DND-41 (cell line): Measurements from ENCODE around the gene C10orf95.
A peak's percentile ranks its signal among the peaks of the same experiment; 100 is the strongest.

ENCODE experiments used
- ATAC-seq: fragments of 200-7000 bp; cut with Tn5 transposase; 3 replicates; pipeline ENCODE4 v1.9.1; 2021; ENCODE audit warnings: low read depth; ENCODE audit not compliant: insufficient read depth
- DNase-seq: peaks from one replicate; pipeline ENCODE4 v3.0.0-alpha.2; 2020
- H2AFZ ChIP-seq: 2 replicates; pipeline ENCODE4 v1.6.0; 2012; ENCODE audit warnings: low read depth, low read length
- H3K27ac ChIP-seq: 2 replicates; pipeline ENCODE4 v1.5.1; 2012; ENCODE audit warnings: low read length, inconsistent platforms
- H3K27me3 ChIP-seq: fragments of 200-600 bp; sonication (generic); 2 replicates; pipeline ENCODE4 v1.6.0; 2012; ENCODE audit warnings: low read length, mild to moderate bottlenecking, inconsistent platforms; ENCODE audit not compliant: insufficient read depth, poor library complexity
- H3K36me3 ChIP-seq: 2 replicates; pipeline ENCODE4 v1.5.1; 2012; ENCODE audit warnings: low read length, inconsistent platforms; ENCODE audit not compliant: insufficient read depth
- H3K4me1 ChIP-seq: 2 replicates; pipeline ENCODE4 v1.5.1; 2012; ENCODE audit warnings: mild to moderate bottlenecking, low read length; ENCODE audit not compliant: insufficient read depth
- H3K4me2 ChIP-seq: 2 replicates; pipeline ENCODE4 v1.6.0; 2012; ENCODE audit warnings: mild to moderate bottlenecking, moderate library complexity, low read length, inconsistent platforms; ENCODE audit not compliant: insufficient read depth
- H3K4me3 ChIP-seq, 2 experiments: fragments of 200-600 bp in 1 of 2; shearing (Covaris generic) in 1 of 2; 2 replicates each; pipeline ENCODE4 v1.5.1; 2012 to 2016; ENCODE audit warnings: inconsistent platforms in 2 of 2, low read length in 2 of 2, mild to moderate bottlenecking in 2 of 2, low read depth in 1 of 2, moderate library complexity in 1 of 2
- H3K79me2 ChIP-seq: 2 replicates; pipeline ENCODE4 v1.6.0; 2012; ENCODE audit warnings: low read length, inconsistent platforms; ENCODE audit not compliant: insufficient read depth
- H3K9ac ChIP-seq: 2 replicates; pipeline ENCODE4 v1.6.0; 2012; ENCODE audit warnings: low read depth, mild to moderate bottlenecking, inconsistent platforms, low read length, moderate library complexity
- H3K9me3 ChIP-seq: 2 replicates; pipeline ENCODE4 v1.5.1; 2012; ENCODE audit warnings: low read length, moderate library complexity, mild to moderate bottlenecking, inconsistent platforms; ENCODE audit not compliant: insufficient read depth, severe bottlenecking
- H4K20me1 ChIP-seq: 2 replicates; pipeline ENCODE4 v1.6.0; 2012; ENCODE audit warnings: low read length; ENCODE audit not compliant: insufficient read depth
- EZH2 ChIP-seq: IDR thresholded peaks from 3 replicates; pipeline ENCODE4 v1.6.1; 2012; ENCODE audit warnings: borderline replicate concordance, low read depth, mild to moderate bottlenecking, moderate library complexity, low read length, inconsistent platforms; ENCODE audit not compliant: severe bottlenecking
- TF ChIP-seq, protein P1 (sequence below): IDR thresholded peaks from 2 replicates; pipeline ENCODE4 v1.5.1; 2012; ENCODE audit warnings: borderline replicate concordance, low read length, moderate library complexity, mild to moderate bottlenecking; ENCODE audit not compliant: poor library complexity, severe bottlenecking; ENCODE audit errors: extremely low read depth

The C10orf95 gene

DNA sequence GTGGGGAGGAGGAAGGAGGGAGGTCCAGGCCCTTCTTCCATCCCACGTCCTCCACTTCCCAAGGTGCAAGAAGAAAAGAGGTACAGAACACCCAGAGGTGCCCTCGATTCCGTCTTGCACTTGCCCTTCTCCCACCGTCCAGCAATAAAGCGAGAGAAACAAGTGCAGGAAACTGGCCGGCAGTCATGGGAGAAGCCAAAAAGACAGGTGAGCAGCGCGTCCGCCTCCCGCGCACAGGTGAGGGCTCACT is 1.3 kb downstream of the C10orf95 start:
- TF ChIP-seq EZH2, result no peak
- TF ChIP-seq, protein P1, sequence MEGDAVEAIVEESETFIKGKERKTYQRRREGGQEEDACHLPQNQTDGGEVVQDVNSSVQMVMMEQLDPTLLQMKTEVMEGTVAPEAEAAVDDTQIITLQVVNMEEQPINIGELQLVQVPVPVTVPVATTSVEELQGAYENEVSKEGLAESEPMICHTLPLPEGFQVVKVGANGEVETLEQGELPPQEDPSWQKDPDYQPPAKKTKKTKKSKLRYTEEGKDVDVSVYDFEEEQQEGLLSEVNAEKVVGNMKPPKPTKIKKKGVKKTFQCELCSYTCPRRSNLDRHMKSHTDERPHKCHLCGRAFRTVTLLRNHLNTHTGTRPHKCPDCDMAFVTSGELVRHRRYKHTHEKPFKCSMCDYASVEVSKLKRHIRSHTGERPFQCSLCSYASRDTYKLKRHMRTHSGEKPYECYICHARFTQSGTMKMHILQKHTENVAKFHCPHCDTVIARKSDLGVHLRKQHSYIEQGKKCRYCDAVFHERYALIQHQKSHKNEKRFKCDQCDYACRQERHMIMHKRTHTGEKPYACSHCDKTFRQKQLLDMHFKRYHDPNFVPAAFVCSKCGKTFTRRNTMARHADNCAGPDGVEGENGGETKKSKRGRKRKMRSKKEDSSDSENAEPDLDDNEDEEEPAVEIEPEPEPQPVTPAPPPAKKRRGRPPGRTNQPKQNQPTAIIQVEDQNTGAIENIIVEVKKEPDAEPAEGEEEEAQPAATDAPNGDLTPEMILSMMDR, result no peak
- H3K27me3 ChIP-seq, result no peaks in the 10 kb centered on the region
- H2AFZ ChIP-seq, result peak overlapping the region; percentile 85
- H3K9ac ChIP-seq, result peak overlapping the region; percentile 97
- H3K79me2 ChIP-seq, result peaks cover 19% of the 10 kb centered on the region
- H3K4me2 ChIP-seq, result peak overlapping the region; percentile 87
- H3K36me3 ChIP-seq, result peaks cover 12% of the 10 kb centered on the region
- H3K27ac ChIP-seq, result peak overlapping the region; percentile 75
- no peak for DNase-seq
- H3K4me3 ChIP-seq, result peak overlapping the region; percentile 32 to 72; a peak in 3 of 4 replicates
- peaks cover 28% of the 10 kb centered on the region for H3K4me1 ChIP-seq
- 0 out of 2 replicates have a peak, but pooled peaks cover 4% of the 10 kb centered on the region for H4K20me1 ChIP-seq
- peak; percentile 15; the same call in 1 of the 3 replicates for ATAC-seq
- H3K9me3 ChIP-seq, result no peaks in the 10 kb centered on the region

DNA sequence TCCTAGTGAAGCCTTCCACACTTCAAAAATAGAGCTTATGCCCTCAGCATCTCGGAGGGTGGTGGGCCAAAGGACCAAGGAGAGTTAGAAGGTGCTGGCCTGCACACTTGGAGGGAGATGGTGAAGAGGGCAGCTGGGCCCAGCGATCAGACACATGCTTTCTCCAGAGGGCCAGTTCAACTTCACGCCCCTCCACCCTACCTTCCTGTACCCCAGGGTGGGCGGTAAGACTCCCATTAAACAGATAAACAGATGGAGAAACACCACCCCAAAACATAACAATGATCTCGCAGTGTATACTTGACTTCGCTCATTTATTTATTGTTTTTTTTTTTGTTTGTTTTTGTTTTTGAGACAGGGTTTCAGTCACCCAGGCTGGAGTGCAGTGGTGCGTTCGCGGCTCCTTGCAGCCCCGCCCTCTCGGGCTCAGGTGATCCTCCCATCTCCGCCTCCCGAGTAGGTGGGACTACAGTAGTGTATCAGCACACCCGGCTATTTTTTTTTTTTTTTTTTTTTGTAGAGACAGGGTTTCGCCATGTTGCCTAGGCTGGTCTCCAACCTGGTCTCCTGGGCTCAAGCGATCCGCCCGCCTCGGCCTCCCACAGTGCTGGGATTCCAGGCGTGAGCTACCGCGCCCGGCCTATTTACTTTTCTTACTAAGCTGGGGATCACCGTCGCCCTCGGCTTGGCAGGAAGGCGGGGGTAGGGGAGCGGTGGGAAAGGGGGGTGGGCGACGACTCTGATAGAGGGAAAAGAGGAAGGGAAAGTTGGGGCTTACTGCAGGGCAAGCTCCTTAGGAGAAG is 1.8 kb downstream of the C10orf95 start:
- peak; percentile 80 for DNase-seq
- TF ChIP-seq EZH2, result no peak
- TF ChIP-seq, protein P1, result no peak
- H3K4me3 ChIP-seq, result peak overlapping the region; percentile 32 to 72; a peak in 3 of 4 replicates

DNA sequence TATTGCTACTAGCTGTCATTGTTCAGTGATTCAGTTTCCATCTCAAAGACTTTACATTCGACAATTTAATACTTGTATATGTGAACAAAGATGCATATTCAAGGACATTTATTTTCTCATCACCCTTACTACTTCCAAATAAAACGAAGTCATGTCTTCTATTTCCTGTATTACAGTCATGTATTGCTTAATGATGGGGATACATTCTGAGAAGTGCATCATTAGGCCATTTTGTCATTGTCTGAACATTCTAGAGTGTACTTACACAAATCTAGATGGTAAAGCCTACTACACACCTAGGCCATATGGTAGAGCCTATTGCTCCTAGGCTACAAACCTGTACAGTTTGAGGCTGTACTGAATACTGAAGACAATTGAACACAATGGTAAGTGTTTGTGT is 6.5 kb downstream of the C10orf95 start:
- Histone ChIP-seq H3K9me3 (no peaks in the 10 kb centered on the region), H3K4me1 (peaks cover 9% of the 10 kb centered on the region), H3K79me2 (0 out of 2 replicates have a peak, but pooled peaks cover under 1% of the 10 kb centered on the region), H2AFZ (no peak overlapping the region), H3K27me3 (no peaks in the 10 kb centered on the region), H4K20me1 (no peaks in the 10 kb centered on the region), H3K9ac (no peak overlapping the region), H3K27ac (no peak overlapping the region), H3K4me3 (no peak overlapping the region), H3K36me3 (no peaks in the 10 kb centered on the region), H3K4me2 (no peak overlapping the region)
- no peak for TF ChIP-seq EZH2
- TF ChIP-seq, protein P1, result no peak
- DNase-seq, result no peak
- ATAC-seq, result no peak

More for the DNA sequence above, 1.8 kb downstream of the C10orf95 start:
- H4K20me1 ChIP-seq, result 0 out of 2 replicates have a peak, but pooled peaks cover 4% of the 10 kb centered on the region
- peak overlapping the region; percentile 75 for H3K27ac ChIP-seq
- H3K9me3 ChIP-seq, result no peaks in the 10 kb centered on the region
- peaks cover 12% of the 10 kb centered on the region for H3K36me3 ChIP-seq
- H3K27me3 ChIP-seq, result no peaks in the 10 kb centered on the region
- peak overlapping the region; percentile 97 for H3K9ac ChIP-seq
- H3K4me2 ChIP-seq, result peak overlapping the region; percentile 87
- peak; percentile 66 for ATAC-seq
- H3K79me2 ChIP-seq, result peaks cover 19% of the 10 kb centered on the region
- H2AFZ ChIP-seq, result peak overlapping the region; percentile 85
- peaks cover 28% of the 10 kb centered on the region for H3K4me1 ChIP-seq
